Breast epithelium (tissue), 4 donors: ENCODE measurements around the gene FSTL1. TPM values are rescaled to one million over a fixed set of nuclear protein-coding genes. Genes with fewer than 3 reads are reported as not detected.
A peak's percentile ranks its signal among the peaks of the same experiment; 100 is the strongest.

ENCODE experiments used
- DNase-seq, 2 donors: peaks; one replicate each; pipeline ENCODE4 v3.0.0-alpha.2; 2019; ENCODE audit warnings: low spot score in 2 of 2
- H3K27ac ChIP-seq, 2 donors: fragments of 200-600 bp; sonication (generic) in 1 of 2; one replicate each; pipeline ENCODE4 v1.5.1; 2016 to 2019; ENCODE audit warnings: mild to moderate bottlenecking in 1 of 2
- H3K27me3 ChIP-seq, 2 donors: fragments of 200-600 bp; sonication (generic) in 1 of 2; one replicate each; pipeline versions ENCODE4 v1.5.1 to v1.6.0; 2017 to 2019; ENCODE audit warnings: control low read depth in 1 of 2, mild to moderate bottlenecking in 1 of 2
- H3K36me3 ChIP-seq: fragments of 200-600 bp; one replicate; pipeline ENCODE4 v1.5.1; 2019
- H3K4me1 ChIP-seq, 2 donors: fragments of 200-600 bp; sonication (generic); one replicate each; pipeline ENCODE4 v1.5.1; 2016 to 2019; ENCODE audit warnings: control low read depth in 1 of 2
- H3K4me3 ChIP-seq, 3 donors: fragments of 200-600 bp; sonication (generic); 1 replicate in 2 of 3; 2 replicates in 1 of 3; pipeline ENCODE4 v1.5.1; 2016 to 2019; ENCODE audit warnings: mild to moderate bottlenecking in 3 of 3, moderate library complexity in 2 of 3
- H3K9me3 ChIP-seq, 2 donors: fragments of 200-600 bp; sonication (generic) in 1 of 2; one replicate each; pipeline ENCODE4 v1.5.1; 2016 to 2019; ENCODE audit warnings: control low read depth in 1 of 2
- POLR2A ChIP-seq: fragments of 450-650 bp; IDR thresholded peaks from one replicate; pipeline ENCODE4 v1.6.1; 2016; ENCODE audit warnings: antibody characterized with exemption, mild to moderate bottlenecking, moderate library complexity
- POLR2AphosphoS5 ChIP-seq, 3 donors: sonication (generic); formaldehyde crosslinking; IDR thresholded peaks; one replicate each; pipeline ENCODE4 v1.6.1; 2017; ENCODE audit warnings: antibody characterized with exemption in 3 of 3
- intact Hi-C: fragments of 100-400 bp; cut with DNase I; formaldehyde crosslinking; loops from one replicate; pipeline ENCODE4 v1.15.1; 2023; ENCODE audit warnings: low total_unique reads
- total RNA-seq, 3 donors: library from RNA; depleted of rRNA; stranded (reverse); fragments of >200 nt; gene quantifications; one replicate each; pipeline ENCODE4 v1.1.0, GENCODE V29; 2016
- TF ChIP-seq, protein P1 (sequence below), 3 donors: fragments of 450-650 bp; IDR thresholded peaks; one replicate each; pipeline ENCODE4 v1.5.1; 2016 to 2017; ENCODE audit warnings: antibody characterized with exemption in 3 of 3, mild to moderate bottlenecking in 3 of 3, moderate library complexity in 3 of 3

FSTL1 gene
- total RNA-seq, 3 donors from 2014 or later, result 225 to 1,263 (median 355) TPM

- H3K9me3 ChIP-seq, result no peaks in the 10 kb centered on the region
- H3K36me3 ChIP-seq, result peaks cover 9% of the 10 kb centered on the region
- H3K27ac ChIP-seq, result no peak overlapping the region
- H3K27me3 ChIP-seq, result no peaks in the 10 kb centered on the region
- intact Hi-C loops, result no loop called here
- no peak overlapping the region for H3K4me3 ChIP-seq
- no peaks in the 10 kb centered on the region for H3K4me1 ChIP-seq
- TF ChIP-seq POLR2A (no peak), POLR2AphosphoS5 (IDR thresholded peaks at IDR 0.05) (no peak)
- no peak for DNase-seq
Observed at GRCh38 chr3:120399372-120399771, 51.4 kb downstream of the FSTL1 start.

- Histone ChIP-seq H3K4me1 (no peaks in the 10 kb centered on the region), H3K27me3 (no peaks in the 10 kb centered on the region), H3K36me3 (peaks cover 9% of the 10 kb centered on the region), H3K27ac (no peak overlapping the region), H3K9me3 (no peaks in the 10 kb centered on the region), H3K4me3 (no peak overlapping the region)
- DNase-seq, result no peak
- TF ChIP-seq POLR2AphosphoS5 (IDR thresholded peaks at IDR 0.05) (no peak), POLR2A (no peak)
- TF ChIP-seq, protein P1, sequence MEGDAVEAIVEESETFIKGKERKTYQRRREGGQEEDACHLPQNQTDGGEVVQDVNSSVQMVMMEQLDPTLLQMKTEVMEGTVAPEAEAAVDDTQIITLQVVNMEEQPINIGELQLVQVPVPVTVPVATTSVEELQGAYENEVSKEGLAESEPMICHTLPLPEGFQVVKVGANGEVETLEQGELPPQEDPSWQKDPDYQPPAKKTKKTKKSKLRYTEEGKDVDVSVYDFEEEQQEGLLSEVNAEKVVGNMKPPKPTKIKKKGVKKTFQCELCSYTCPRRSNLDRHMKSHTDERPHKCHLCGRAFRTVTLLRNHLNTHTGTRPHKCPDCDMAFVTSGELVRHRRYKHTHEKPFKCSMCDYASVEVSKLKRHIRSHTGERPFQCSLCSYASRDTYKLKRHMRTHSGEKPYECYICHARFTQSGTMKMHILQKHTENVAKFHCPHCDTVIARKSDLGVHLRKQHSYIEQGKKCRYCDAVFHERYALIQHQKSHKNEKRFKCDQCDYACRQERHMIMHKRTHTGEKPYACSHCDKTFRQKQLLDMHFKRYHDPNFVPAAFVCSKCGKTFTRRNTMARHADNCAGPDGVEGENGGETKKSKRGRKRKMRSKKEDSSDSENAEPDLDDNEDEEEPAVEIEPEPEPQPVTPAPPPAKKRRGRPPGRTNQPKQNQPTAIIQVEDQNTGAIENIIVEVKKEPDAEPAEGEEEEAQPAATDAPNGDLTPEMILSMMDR (IDR thresholded peaks at IDR 0.05), result no peak
- intact Hi-C loops, result no loop called here
Observed at GRCh38 chr3:120396469-120396868, 54.3 kb downstream of the FSTL1 start.

DNA sequence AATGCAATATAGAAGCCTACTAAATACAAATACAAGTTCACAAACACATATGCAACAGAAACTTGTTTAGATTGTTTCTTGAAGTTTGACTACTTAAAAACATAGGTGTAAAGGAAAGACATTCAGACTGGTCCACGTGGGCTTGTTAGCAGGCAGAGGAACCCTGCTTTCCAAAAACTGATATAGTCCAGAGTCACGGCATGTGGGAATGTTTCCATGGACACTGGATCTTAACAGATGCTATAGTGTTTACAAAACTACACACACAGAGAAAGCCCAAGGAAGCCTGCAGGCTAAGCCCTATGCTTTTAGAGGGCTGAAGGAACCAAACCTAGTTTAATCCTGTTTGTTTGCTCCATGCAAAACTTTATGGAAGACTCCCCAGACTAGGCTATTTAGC lies 56.4 kb downstream of the FSTL1 start:
- Histone ChIP-seq H3K4me3 (no peak overlapping the region), H3K27ac (no peak overlapping the region), H3K9me3 (no peaks in the 10 kb centered on the region), H3K36me3 (peaks cover 9% of the 10 kb centered on the region), H3K4me1 (no peaks in the 10 kb centered on the region), H3K27me3 (no peaks in the 10 kb centered on the region)
- intact Hi-C loops, result no loop called here
- TF ChIP-seq POLR2AphosphoS5 (IDR thresholded peaks at IDR 0.05) (no peak), POLR2A (no peak)
- TF ChIP-seq, protein P1 (IDR thresholded peaks at IDR 0.05), result no peak
- no peak for DNase-seq

- Histone ChIP-seq H3K4me3 (no peak overlapping the region), H3K9me3 (no peaks in the 10 kb centered on the region), H3K4me1 (no peaks in the 10 kb centered on the region), H3K36me3 (peaks cover 9% of the 10 kb centered on the region), H3K27ac (no peak overlapping the region), H3K27me3 (no peaks in the 10 kb centered on the region)
- TF ChIP-seq POLR2AphosphoS5 (IDR thresholded peaks at IDR 0.05), result no peak
- DNase-seq, result no peak
- intact Hi-C loops, result no loop called here
Observed at GRCh38 chr3:120393761-120394160, 57.0 kb downstream of the FSTL1 start.

- TF ChIP-seq POLR2AphosphoS5 (IDR thresholded peaks at IDR 0.05) (peak in 1 of 3 donors; percentile 15), POLR2A (no peak)
- TF ChIP-seq, protein P1 (IDR thresholded peaks at IDR 0.05), result no peak
- H3K4me3 ChIP-seq, result no peak overlapping the region
- DNase-seq, result no peak
- no peak overlapping the region for H3K27ac ChIP-seq
- intact Hi-C loops, result no loop called here
- no peaks in the 10 kb centered on the region for H3K4me1 ChIP-seq
- H3K9me3 ChIP-seq, result no peaks in the 10 kb centered on the region
- peaks cover 9% of the 10 kb centered on the region for H3K36me3 ChIP-seq
- no peaks in the 10 kb centered on the region for H3K27me3 ChIP-seq
Observed at GRCh38 chr3:120393243-120393642, 57.5 kb downstream of the FSTL1 start.

GRCh38 chr3:120382941-120383447 lies 67.8 kb downstream of the FSTL1 start:
- Histone ChIP-seq H3K9me3 (no peaks in the 10 kb centered on the region), H3K27me3 (no peaks in the 10 kb centered on the region), H3K27ac (no peak overlapping the region), H3K36me3 (no peaks in the 10 kb centered on the region), H3K4me3 (no peak overlapping the region), H3K4me1 (no peaks in the 10 kb centered on the region)
- DNase-seq, result no peak
- no peak for TF ChIP-seq POLR2AphosphoS5 (IDR thresholded peaks at IDR 0.05)
- TF ChIP-seq POLR2A, result no peak
- TF ChIP-seq, protein P1 (IDR thresholded peaks at IDR 0.05), result no peak
- intact Hi-C loops, result no loop called here
